ENCODE measurements around the gene PINLYP.

DNA sequence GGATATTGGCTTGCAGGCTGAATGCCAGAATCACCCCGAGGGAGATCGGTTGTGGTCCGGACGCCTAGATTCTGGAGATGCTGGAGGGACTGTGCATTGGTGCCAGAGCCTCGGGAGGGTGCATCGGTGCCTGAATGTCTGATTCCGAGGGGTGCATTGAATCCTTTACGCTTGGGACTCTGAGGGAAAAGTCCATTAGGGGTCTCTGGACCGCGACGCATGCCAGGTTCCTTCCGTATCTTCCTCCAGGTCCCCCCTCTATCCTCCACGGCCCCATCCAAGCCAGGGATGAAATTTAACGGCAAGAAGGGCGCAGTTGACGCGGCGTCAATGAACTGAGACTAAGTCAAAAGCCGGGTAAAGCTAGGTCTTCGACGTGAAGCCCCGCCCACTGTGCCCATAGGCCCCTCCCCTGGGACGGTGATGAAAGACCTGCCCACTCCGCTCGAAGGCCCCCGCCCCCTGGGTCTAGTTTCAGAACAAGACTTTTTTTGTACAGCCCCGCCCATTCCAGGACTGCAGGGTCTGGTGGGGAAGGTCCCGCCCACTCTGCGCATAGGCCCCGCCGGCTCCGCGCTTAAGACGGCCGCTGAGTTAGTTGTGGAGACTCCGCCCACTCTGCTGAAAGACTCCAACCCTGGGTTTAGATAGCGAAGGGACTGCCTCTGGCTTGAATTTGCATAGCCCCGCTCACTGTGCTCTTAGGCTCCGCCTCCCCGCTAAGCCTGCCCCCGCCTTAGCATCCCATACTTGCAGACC is 41.9 kb upstream of the PINLYP start:
- TF ChIP-seq, protein P1, sequence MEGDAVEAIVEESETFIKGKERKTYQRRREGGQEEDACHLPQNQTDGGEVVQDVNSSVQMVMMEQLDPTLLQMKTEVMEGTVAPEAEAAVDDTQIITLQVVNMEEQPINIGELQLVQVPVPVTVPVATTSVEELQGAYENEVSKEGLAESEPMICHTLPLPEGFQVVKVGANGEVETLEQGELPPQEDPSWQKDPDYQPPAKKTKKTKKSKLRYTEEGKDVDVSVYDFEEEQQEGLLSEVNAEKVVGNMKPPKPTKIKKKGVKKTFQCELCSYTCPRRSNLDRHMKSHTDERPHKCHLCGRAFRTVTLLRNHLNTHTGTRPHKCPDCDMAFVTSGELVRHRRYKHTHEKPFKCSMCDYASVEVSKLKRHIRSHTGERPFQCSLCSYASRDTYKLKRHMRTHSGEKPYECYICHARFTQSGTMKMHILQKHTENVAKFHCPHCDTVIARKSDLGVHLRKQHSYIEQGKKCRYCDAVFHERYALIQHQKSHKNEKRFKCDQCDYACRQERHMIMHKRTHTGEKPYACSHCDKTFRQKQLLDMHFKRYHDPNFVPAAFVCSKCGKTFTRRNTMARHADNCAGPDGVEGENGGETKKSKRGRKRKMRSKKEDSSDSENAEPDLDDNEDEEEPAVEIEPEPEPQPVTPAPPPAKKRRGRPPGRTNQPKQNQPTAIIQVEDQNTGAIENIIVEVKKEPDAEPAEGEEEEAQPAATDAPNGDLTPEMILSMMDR (IDR thresholded peaks at IDR 0.05; ENCODE audit: extremely low read depth in 1 of 2, insufficient read depth in 1 of 2, low read depth in 1 of 2, low read length in 2 of 2) = no peak
- TF ChIP-seq POLR2AphosphoS5 (IDR thresholded peaks at IDR 0.05; ENCODE audit: insufficient read depth, low read depth, low read length) = peak; percentile 39
- TF ChIP-seq, protein P2, sequence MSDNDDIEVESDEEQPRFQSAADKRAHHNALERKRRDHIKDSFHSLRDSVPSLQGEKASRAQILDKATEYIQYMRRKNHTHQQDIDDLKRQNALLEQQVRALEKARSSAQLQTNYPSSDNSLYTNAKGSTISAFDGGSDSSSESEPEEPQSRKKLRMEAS (IDR thresholded peaks at IDR 0.05; ENCODE audit: insufficient read depth, insufficient read length) = no peak
- no peak for TF ChIP-seq FOS (IDR thresholded peaks at IDR 0.05; ENCODE audit: borderline replicate concordance, insufficient read depth, low read length)

All from endothelial cell of umbilical vein (primary cell).